GM12878 (cell line): Measurements from ENCODE around the gene CFAP65. TPM values are rescaled to one million over a fixed set of nuclear protein-coding genes. Genes with fewer than 3 reads are reported as not detected.

ENCODE experiments used
- ATAC-seq: fragments of 200-7000 bp; cut with Tn5 transposase; 3 replicates; pipeline ENCODE4 v1.9.1; 2020; ENCODE audit warnings: mild to moderate bottlenecking, moderate library complexity
- BruUV-seq: library from RNA; stranded (reverse); fragments of 400-500 nt; replicated peaks from 2 replicates; lab custom pipeline; 2021; lab: Mats Ljungman, UMichigan
- CTCF ChIA-PET: fragments of 300-600 bp; sonication (Branson Sonifier 250); formaldehyde crosslinking; extraction: SDS; loops from one replicate; lab custom pipeline; 2021; ENCODE audit warnings: inconsistent platforms; lab: Yijun Ruan, JAX
- POLR2A ChIA-PET: fragments of 350-600 bp; formaldehyde crosslinking; extraction: SDS; loops from one replicate; lab custom pipeline; 2021; ENCODE audit warnings: inconsistent platforms; lab: Charles Lee
- RAD21 ChIA-PET: fragments of 300-600 bp; sonication (Branson Sonifier 250); formaldehyde crosslinking; loops from one replicate; lab custom pipeline; 2023; ENCODE audit warnings: antibody characterized with exemption; ENCODE audit not compliant: unreplicated experiment; lab: Charles Lee
- SMC1A ChIA-PET: fragments of 300-600 bp; sonication (Branson Sonifier 250); formaldehyde crosslinking; loops from one replicate; lab custom pipeline; 2023; ENCODE audit not compliant: unreplicated experiment, uncharacterized antibody; lab: Charles Lee
- DNase-seq: peaks from one replicate; pipeline ENCODE4 v3.0.0-alpha.2; 2011; ENCODE audit warnings: low read depth, low spot score
- FAIRE-seq: peaks from 3 replicates; lab custom pipeline; 2011; peaks lifted over from hg19 to GRCh38; lab: Jason Lieb, UNC
- H2AFZ ChIP-seq: 2 replicates; pipeline ENCODE4 v1.6.0; 2011; ENCODE audit warnings: low read depth, low read length, control low read depth; ENCODE audit not compliant: control insufficient read depth
- H3K27ac ChIP-seq: 2 replicates; pipeline ENCODE4 v1.5.1; 2011; ENCODE audit warnings: control low read depth; ENCODE audit not compliant: control insufficient read depth, insufficient read depth
- H3K27me3 ChIP-seq, 2 experiments: replicated peaks in 1 of 2; 2 replicates each; pipeline versions ENCODE4 v1.6.0 to v1.6.1; 2011; ENCODE audit warnings: low read length in 1 of 2; ENCODE audit not compliant: control insufficient read depth in 2 of 2, insufficient read depth in 2 of 2
- H3K36me3 ChIP-seq, 2 experiments: 2 replicates each; pipeline ENCODE4 v1.5.1; 2011; ENCODE audit warnings: low read length in 1 of 2; ENCODE audit not compliant: control insufficient read depth in 2 of 2, insufficient read depth in 2 of 2
- H3K4me1 ChIP-seq: 2 replicates; pipeline ENCODE4 v1.6.1; 2011; ENCODE audit warnings: mild to moderate bottlenecking, low read length, moderate library complexity, mixed read lengths; ENCODE audit not compliant: control insufficient read depth, insufficient read depth
- H3K4me2 ChIP-seq: 2 replicates; pipeline ENCODE4 v1.6.0; 2011; ENCODE audit warnings: control low read depth; ENCODE audit not compliant: control insufficient read depth, insufficient read depth
- H3K4me3 ChIP-seq: fragments of 200-600 bp; sonication (generic); 2 replicates; pipeline ENCODE4 v1.5.1; 2016
- H3K79me2 ChIP-seq: 2 replicates; pipeline ENCODE4 v1.6.0; 2011; ENCODE audit warnings: low read length; ENCODE audit not compliant: control insufficient read depth, insufficient read depth
- H3K9ac ChIP-seq: 2 replicates; pipeline ENCODE4 v1.8.0; 2011; ENCODE audit warnings: low read length, control low read depth, mixed read lengths; ENCODE audit not compliant: control insufficient read depth, insufficient read depth
- H3K9me3 ChIP-seq: replicated peaks from 3 replicates; pipeline ENCODE4 v1.5.1; 2011; ENCODE audit warnings: mild to moderate bottlenecking, low read length; ENCODE audit not compliant: control insufficient read depth, insufficient read depth
- H4K20me1 ChIP-seq: 2 replicates; pipeline ENCODE4 v1.6.0; 2011; ENCODE audit not compliant: control insufficient read depth, insufficient read depth
- ASH2L ChIP-seq: fragments of 300-600, 200-600 bp; sonication (generic); IDR thresholded peaks from 2 replicates; pipeline ENCODE4 v1.6.1; 2017; ENCODE audit warnings: low read depth, mild to moderate bottlenecking, borderline replicate concordance
- CEBPZ ChIP-seq: fragments of 150-350 bp; IDR thresholded peaks from 2 replicates; pipeline ENCODE4 v1.6.1; 2016; ENCODE audit warnings: low read depth, low read length
- E2F8 ChIP-seq: fragments of 450-650 bp; IDR thresholded peaks from 2 replicates; pipeline ENCODE4 v1.6.1; 2018; ENCODE audit warnings: mild to moderate bottlenecking, low read depth, moderate library complexity; ENCODE audit not compliant: partially characterized antibody
- EGR1 ChIP-seq, 2 experiments: IDR thresholded peaks; 1 replicate in 1 of 2; 2 replicates in 1 of 2; pipeline ENCODE4 v1.6.1; 2011 to 2012; ENCODE audit warnings: low read depth in 2 of 2, low read length in 2 of 2, borderline replicate concordance in 1 of 2, mild to moderate bottlenecking in 1 of 2, moderate library complexity in 1 of 2
- IRF3 ChIP-seq: fragments of 450-650 bp; IDR thresholded peaks from 2 replicates; pipeline ENCODE4 v1.6.1; 2014; ENCODE audit warnings: mild to moderate bottlenecking
- MEF2B ChIP-seq: fragments of 450-650 bp; IDR thresholded peaks from 2 replicates; pipeline ENCODE4 v1.6.1; 2018; ENCODE audit warnings: mild to moderate bottlenecking, moderate library complexity; ENCODE audit not compliant: partially characterized antibody, poor library complexity, severe bottlenecking
- MYB ChIP-seq: fragments of 150-350 bp; IDR thresholded peaks from 2 replicates; pipeline ENCODE4 v1.6.1; 2014; ENCODE audit warnings: mild to moderate bottlenecking, low read depth, low read length, borderline replicate concordance
- NFYA ChIP-seq: IDR thresholded peaks from 2 replicates; pipeline ENCODE4 v1.6.1; 2011; ENCODE audit warnings: low read depth, mild to moderate bottlenecking, low read length, improper control_type of control experiment, borderline replicate concordance
- NRF1 ChIP-seq: conservative IDR thresholded peaks from 2 replicates; pipeline ENCODE4 v1.6.1; 2011; ENCODE audit warnings: mild to moderate bottlenecking, low read depth, low read length, improper control_type of control experiment
- PML ChIP-seq: IDR thresholded peaks from 2 replicates; pipeline ENCODE4 v1.6.1; 2012; ENCODE audit warnings: low read length, inconsistent platforms
- SIN3A ChIP-seq: IDR thresholded peaks from 2 replicates; pipeline ENCODE4 v1.6.1; 2012; ENCODE audit warnings: low read depth, low read length, improper control_type of control experiment
- SMAD5 ChIP-seq: IDR thresholded peaks from 2 replicates; pipeline ENCODE4 v1.6.1; 2016; ENCODE audit warnings: antibody characterized with exemption, low read depth
- SP1 ChIP-seq: IDR thresholded peaks from one replicate; pipeline ENCODE4 v1.6.1; 2011; ENCODE audit warnings: low read depth, low read length
- ZBED1 ChIP-seq: IDR thresholded peaks from 2 replicates; pipeline ENCODE4 v1.6.1; 2016; ENCODE audit warnings: borderline replicate concordance
- WGBS: methylation state at CpG from one replicate; pipeline ENCODE4 v1.1.6; 2016; ENCODE audit warnings: low lambda C conversion rate; ENCODE audit not compliant: insufficient replicate concordance, insufficient coverage; ENCODE audit errors: missing lambda C conversion rate; 5-methylcytosine and 5-hydroxymethylcytosine counted together
- in situ Hi-C: fragments of 300-500 bp; cut with MboI; formaldehyde crosslinking; loops from 9 replicates; pipeline ENCODE4 v1.14.3; 2018; ENCODE audit warnings: mixed read lengths
- intact Hi-C: fragments of 100-400 bp; cut with micrococcal nuclease; formaldehyde crosslinking; loops from one replicate; pipeline ENCODE4 v1.14.2; 2022; ENCODE audit not compliant: unreplicated experiment
- polyA plus RNA-seq, 11 experiments: library from polyadenylated mRNA; depleted of rRNA in 4 of 11; unstranded in 6 of 11; stranded (reverse) in 5 of 11; fragments of >200 nt; fragmentation: Nextera tagmentation in 4 of 11; fragmentation: Illumina TruSeq in 1 of 11; extraction: Ambion mirVana in 4 of 11; extraction: Trizol in 1 of 11; gene quantifications; 1 replicate in 1 of 11; 2 replicates in 10 of 11; pipeline versions ENCODE4 v1.2.1 to v1.2.3, GENCODE V29; 2011 to 2016; ENCODE audit warnings: inconsistent platforms in 2 of 11, missing spikeins in 2 of 11, low read depth in 1 of 11
- total RNA-seq, 4 experiments: library from RNA; depleted of rRNA in 3 of 4; stranded (reverse); fragments of >200 nt in 3 of 4; fragmentation: Illumina TruSeq in 1 of 4; extraction: Trizol in 1 of 4; gene quantifications; 2 replicates each; pipeline versions ENCODE4 v1.2.1 to v1.2.3, GENCODE V29; 2013 to 2021

Gene CFAP65
- total and polyA plus RNA-seq, 10 of the 15 experiments (the other 5 are each of a cell fraction or from before 2014, with no cell fraction given), result not detected

GRCh38 chr2:219035942-219036341, 5.4 kb downstream of the CFAP65 start:
- TF ChIP-seq CEBPZ, result no peak
- TF ChIP-seq SIN3A, result no peak
- no peak for TF ChIP-seq MEF2B
- TF ChIP-seq E2F8, result no peak
- no peak for TF ChIP-seq PML
- no peak for TF ChIP-seq NRF1
- TF ChIP-seq IRF3, result no peak
- TF ChIP-seq SMAD5, result no peak
- no peak for TF ChIP-seq ASH2L
- no peak for TF ChIP-seq NFYA
- TF ChIP-seq EGR1 (IDR thresholded peaks at IDR 0.05; ENCODE audit: borderline replicate concordance in 1 of 2, low read depth in 2 of 2, low read length in 2 of 2), result no peak
- no peak for TF ChIP-seq ZBED1
- TF ChIP-seq SP1, result no peak
- TF ChIP-seq MYB, result no peak
- TF ChIP-seq, all 136 proteins: peak for 0
- BruUV-seq, result no TSS peak
- Histone ChIP-seq H3K27me3 (peaks cover 0 to under 1% of the 10 kb centered on the region in 2 experiments; a peak in 2 of 4 replicates), H3K79me2 (no peaks in the 10 kb centered on the region), H4K20me1 (no peaks in the 10 kb centered on the region), H3K4me2 (no peak overlapping the region), H3K9me3 (no peaks in the 10 kb centered on the region), H3K9ac (no peak overlapping the region), H3K36me3 (no peaks in the 10 kb centered on the region), H2AFZ (no peak overlapping the region), H3K27ac (no peak overlapping the region), H3K4me3 (no peak overlapping the region), H3K4me1 (no peaks in the 10 kb centered on the region)
- DNase-seq (no peak), FAIRE-seq (no peak), ATAC-seq (no peak)
- 80% methylated on average over 2 of the region's 2 CpGs for WGBS
- CTCF ChIA-PET, result interaction anchor here (1.1 to 1.2 kb wide), 2 partner anchors 23 to 38 kb away, joined by 3 to 4 read pairs; no protein-coding TSS in a partner anchor
- POLR2A ChIA-PET, result no interaction called here
- intact Hi-C loops (no loop called here), in situ Hi-C loops (no loop called here)
- RAD21 ChIA-PET, result no interaction called here
- SMC1A ChIA-PET, result no interaction called here
